Measurements from ENCODE around the gene BRSK1.
A peak's percentile ranks its signal among the peaks of the same experiment; 100 is the strongest.

The BRSK1 gene

DNA sequence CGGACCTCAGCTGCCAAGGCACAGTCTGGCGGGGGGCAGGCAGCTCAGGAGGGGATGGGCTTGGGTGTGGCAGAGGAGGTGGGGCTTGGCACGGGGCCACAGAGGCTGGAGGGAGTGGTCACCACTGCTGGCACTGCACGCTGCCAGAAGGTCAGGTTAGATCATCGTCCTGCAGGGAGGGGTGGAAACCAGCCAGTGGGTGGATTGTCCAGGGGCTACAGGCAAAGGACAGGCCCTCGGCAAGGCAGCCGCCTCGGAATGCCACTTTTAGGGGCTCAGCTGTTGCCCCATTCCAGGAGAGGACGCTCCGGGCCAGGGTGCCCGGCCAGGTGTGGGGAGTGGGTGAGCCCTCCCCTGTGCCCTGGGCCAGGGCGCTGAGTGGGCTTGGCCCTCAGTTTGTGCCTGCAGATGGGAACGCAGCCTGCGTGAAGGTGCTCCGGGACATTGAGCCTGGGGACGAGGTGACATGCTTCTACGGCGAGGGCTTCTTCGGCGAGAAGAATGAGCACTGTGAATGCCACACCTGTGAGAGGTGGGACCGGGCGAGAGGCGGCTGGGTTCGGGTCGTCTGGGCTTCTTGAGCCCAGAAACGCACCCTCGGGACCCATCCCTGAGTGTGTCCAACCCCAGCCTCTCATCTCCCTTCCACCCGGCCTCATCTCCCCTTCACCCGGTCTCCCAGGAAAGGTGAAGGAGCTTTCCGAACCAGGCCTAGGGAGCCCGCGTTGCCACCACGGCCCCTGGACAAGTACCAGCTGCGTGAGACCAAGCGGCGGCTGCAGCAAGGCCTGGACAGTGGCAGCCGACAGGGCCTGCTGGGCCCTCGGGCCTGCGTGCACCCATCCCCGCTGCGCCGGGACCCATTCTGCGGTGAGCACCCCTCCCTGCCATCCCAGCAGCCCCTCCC lies 62.3 kb downstream of the BRSK1 start:
- H3K4me3 ChIP-seq (ENCODE audit: low read length) = no peak overlapping the region
- DNase-seq (ENCODE audit: low read depth, low spot score) = no peak

DNA sequence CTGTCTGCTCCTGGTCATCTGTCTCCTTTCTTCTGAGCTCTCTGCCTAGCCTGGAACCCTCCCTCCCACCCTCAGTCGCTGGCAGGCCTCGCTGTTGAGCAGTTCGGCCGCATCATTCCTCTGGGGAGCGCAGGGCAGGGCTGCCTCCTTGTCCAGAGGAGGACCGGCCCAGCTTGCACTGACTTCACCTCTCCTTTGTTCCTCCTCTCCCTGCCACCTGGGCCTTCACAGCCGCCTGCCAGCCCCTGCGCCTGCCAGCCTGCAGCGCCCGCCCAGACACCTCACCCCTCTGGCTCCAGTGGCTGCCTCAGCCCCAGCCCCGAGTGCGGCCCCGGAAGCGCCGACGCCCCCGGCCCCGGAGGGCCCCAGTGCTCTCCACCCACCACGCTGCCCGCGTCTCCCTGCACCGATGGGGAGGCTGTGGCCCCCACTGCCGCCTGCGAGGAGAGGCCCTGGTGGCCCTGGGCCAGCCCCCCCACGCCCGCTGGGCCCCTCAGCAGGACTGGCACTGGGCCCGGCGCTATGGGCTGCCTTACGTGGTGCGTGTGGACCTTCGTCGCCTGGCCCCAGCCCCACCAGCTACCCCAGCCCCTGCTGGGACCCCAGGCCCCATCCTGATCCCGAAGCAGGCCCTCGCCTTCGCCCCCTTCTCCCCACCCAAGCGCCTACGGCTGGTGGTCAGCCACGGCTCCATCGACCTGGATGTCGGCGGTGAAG lies 63.1 kb downstream of the BRSK1 start:
- no peak overlapping the region for H3K4me3 ChIP-seq (ENCODE audit: low read length)
- DNase-seq (ENCODE audit: low read depth, low spot score) = no peak

DNA sequence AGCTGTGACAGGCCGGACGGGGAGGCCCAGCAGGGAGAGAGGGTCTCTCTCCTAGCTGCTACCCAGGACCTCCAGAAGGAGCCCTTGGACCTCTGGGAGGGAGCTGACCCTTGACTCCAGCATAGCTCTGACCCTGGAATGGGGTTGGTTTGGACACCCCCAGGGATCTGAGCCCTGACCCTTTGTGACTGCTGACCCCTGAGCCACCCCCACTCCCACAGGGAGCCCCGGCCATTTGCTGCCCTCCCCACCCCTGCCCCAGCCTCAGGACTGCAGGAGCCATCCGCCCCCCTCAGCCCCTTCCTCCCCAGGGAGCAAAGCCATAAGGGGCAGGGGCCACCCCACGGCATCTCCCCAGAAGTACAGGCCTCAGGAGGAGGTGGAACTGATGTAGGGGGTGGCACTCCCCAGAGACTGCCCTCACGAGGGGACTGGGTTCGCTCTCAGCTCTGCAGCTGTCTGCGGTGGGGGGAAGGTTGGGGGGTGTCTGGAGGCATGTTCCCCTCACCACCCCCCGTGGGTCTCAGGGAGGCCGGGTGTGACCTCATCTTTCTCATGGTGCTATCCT lies 63.7 kb downstream of the BRSK1 start:
- no peak for DNase-seq (ENCODE audit: low read depth, low spot score)
- no peak overlapping the region for H3K4me3 ChIP-seq (ENCODE audit: low read length)

DNA sequence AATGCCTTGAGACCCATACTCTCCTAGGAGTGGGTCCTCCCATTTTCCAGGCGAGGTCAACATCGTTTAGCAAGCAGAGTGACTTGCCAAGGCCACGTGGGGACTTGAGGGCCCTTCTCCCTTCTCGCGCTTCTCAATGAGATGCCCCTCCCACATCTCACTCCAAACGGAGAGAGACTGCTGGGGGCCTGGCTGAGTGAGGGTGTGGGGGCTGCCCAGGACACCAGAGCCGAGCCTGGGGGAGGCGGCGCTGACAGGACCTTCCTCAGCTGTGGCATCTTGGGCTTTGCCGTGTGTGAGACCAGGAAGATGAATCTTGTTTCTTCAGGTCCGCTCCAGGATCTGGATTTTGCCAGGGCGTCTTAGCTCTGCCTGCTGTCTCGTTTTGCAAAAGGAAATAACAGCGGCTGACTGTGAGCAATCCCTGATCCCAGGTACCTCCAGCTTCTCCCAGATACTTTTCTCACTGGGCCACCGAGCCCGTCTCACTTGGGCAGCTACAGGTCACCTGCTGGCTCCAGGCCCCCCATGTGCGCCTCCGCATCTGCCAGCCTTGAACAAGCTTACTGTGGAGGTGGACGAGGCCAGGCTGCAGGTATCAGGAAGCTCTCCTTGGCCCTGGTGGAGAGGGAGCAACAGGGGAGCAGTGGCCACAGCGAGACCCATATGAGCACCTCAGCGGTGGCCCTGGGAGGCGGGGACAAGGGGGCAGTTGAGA lies 64.7 kb downstream of the BRSK1 start:
- no peak overlapping the region for H3K4me3 ChIP-seq (ENCODE audit: low read length)
- no peak for DNase-seq (ENCODE audit: low read depth, low spot score)

DNA sequence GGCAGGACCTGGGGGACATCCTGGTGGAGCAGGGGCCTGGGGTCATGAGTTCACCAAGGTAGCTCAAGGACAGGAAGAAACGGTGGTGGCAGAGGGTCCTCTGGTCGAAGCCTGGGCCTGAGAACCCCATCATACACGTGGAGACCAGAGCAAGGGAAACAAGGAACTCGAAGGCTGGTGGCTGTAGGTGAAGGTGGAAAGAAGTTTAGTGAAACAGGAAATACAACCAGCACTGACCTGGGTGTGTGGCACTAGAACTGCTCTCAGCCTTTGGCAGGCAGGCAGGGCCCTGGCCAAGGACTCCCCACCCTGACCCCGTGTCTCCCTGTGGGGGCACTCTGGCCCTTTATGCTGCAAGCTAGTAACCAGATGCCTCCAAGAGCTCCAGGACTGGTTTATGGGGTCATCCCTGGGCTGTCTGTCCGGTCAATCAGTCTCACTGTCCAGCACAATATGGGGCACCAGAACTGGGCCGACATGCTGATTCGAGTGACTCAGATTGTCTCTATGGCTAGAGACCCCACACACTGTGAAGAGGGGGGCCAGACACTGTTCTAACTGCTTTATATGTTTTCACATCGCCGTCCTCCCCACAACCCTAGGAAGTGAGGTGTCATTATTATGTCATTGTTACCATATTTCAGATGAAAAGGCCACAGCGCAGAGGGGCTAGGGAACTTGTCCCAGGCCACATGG lies 67.0 kb downstream of the BRSK1 start:
- no peak for DNase-seq (ENCODE audit: low read depth, low spot score)
- H3K4me3 ChIP-seq (ENCODE audit: low read length) = no peak overlapping the region

DNA sequence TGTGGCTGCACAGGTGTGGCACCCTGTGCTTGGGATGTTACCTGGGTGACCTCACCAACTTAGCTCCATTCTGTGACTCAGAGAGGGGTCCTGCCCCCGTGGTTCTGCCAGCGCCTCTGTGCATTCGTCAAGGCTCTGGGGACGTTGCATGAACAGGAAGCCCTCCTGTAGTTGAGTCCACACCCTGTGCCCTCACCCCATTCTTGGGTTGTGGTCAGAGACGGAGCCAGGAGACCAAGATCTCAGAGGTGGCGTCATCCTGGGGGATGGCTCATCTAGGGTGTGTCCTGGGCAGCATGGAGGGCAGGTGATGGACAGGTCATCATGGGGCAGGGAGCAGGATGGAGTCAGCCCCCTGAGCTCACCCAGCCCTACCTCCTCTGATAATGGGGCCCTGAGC lies 68.2 kb downstream of the BRSK1 start:
- no peak for DNase-seq (ENCODE audit: low read depth, low spot score)
- no peak overlapping the region for H3K4me3 ChIP-seq (ENCODE audit: low read length)

DNA sequence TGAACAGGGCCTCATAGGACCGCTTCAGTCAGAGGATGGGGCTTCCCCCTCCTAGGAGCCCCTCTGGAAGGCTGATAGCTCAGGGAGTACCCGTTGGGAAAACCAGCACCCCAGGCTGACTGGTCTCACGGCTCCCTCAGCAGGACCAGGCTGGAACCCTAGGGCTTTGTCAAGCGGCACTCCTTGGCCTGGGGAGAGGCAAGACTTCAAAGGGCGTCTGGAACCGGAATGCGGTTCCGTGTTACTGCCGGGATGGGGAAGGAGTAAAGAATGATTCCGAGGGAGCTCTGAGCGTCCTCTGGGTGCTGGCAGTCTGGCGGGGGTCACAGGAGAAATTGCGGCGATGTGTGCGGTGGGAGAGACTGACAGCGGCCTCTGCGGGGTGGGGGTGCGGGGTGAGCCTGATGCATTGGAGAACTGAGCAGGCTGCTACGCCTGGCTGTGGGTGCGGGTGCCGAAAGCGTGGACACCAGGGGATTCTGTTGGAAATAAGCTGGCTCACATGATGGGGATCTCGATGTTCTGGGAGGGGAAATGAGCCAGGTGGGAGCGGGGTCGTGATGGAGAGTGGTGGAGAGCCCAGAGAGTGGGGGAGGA lies 68.8 kb downstream of the BRSK1 start:
- DNase-seq (ENCODE audit: low read depth, low spot score) = no peak
- no peak overlapping the region for H3K4me3 ChIP-seq (ENCODE audit: low read length)

- no peak for DNase-seq (ENCODE audit: low read depth, low spot score)
- peak overlapping the region; percentile 34 for H3K4me3 ChIP-seq (ENCODE audit: low read length)
Observed at GRCh38 chr19:55353356-55353802, 69.6 kb downstream of the BRSK1 start.

DNA sequence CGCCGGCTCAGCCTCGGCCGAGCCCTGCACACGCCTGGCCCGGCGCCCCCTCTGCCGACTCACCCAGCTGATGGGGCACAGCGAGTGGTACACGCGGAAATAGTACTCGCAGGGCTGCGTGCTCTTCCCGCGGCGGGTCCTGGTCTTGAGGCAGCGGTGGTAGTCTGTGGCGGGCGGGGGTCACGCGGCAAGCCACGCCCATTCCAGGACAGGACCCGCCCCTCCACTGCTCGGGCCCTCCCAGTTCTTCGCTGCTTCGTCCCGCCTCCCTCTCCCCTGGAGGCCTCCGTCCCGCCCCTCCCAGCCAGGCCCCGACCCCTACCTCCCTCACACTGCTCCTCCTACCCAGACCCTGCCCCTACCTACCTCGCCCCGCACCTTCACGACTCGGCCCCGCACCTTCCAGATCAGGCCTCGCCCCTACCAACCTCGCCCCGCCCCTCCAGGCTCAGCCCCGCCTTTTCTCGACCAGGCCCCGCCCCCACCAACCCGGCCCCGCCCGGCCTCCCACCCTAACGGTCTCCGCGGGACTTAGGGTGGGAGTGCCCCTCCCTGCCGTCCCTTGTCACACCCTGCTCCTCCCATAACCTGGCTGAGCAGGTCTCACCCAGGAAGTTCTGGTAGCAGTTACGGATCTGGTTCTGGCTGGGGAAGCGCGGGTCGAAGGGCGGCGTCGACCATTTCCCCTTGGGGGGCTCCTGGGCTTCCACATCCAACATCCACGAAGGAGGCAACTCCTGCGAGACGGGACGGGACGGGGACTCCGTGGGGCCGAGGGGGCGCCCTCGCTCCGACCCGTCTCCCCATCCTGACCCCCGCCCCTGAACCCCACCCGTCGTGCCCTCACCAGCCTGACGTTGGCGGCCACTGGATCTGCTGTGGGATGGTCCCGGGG lies 70.3 kb downstream of the BRSK1 start:
- H3K4me3 ChIP-seq (ENCODE audit: low read length) = peak overlapping the region; percentile 34
- no peak for DNase-seq (ENCODE audit: low read depth, low spot score)

DNA sequence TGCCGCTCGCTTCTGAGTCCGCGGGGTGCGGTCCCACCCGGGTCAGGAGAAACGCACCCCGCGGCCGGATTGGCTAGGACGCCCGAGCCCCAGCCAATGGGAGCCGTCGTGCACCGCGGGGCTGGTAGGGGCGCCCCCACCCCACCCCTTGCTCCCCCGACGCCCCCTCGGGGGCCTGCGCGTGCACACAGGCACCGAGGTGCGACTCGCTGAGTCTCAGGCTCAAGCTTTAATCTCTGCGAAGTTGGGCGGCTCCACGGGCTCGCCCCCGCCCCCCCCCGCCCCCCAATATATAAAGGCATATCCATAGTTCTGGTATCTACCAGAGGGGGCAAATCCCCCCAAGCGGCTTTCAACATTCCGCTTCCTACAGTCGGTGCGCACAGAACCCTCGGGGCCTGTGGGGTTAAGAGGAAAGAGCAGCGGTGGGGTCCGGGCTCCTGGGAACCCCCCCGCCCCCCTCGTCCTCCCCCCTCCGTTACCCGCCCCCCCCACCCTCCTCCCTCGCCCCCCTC lies 71.0 kb downstream of the BRSK1 start, which contains the start of gene COX6B2:
TSS of gene COX6B2 (minus strand) at position 22 of the 515 bp plus-strand sequence. CDS start 198 bp downstream, outside the sequence.
- no peak for DNase-seq (ENCODE audit: low read depth, low spot score)
- H3K4me3 ChIP-seq (ENCODE audit: low read length) = peak within 1 kb of the TSS; percentile 34

DNA sequence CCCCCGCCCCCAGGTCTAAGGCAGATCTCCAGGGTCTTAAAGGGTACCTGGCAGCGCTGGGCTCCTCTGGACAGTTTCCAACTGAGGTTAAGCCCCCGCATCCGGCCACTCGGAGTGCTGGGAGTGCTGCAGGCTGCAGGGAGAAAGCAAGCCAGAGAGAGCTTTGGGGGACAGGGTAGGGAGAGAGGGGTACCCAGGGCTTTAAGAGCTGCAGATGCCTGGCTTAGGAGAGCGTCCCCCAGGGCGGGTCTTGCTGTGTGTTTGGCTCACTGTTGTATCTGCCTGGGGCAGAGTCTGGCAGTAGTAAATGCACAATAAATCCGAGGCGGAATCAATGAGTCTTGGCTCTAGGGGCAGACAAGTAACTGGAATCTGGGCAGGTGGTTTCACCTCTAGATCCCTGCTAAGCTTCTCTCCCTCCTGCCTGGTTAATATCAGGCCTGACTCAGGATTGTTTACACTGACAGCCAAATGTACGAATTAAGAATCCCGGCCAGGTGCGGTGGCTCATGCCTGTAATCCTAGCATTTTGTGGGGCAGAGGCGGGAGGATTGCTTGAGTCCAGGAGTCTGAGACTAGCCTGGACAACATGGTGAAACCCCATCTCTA lies 71.5 kb downstream of the BRSK1 start:
- DNase-seq (ENCODE audit: low read depth, low spot score) = no peak
- H3K4me3 ChIP-seq (ENCODE audit: low read length) = no peak overlapping the region

DNA sequence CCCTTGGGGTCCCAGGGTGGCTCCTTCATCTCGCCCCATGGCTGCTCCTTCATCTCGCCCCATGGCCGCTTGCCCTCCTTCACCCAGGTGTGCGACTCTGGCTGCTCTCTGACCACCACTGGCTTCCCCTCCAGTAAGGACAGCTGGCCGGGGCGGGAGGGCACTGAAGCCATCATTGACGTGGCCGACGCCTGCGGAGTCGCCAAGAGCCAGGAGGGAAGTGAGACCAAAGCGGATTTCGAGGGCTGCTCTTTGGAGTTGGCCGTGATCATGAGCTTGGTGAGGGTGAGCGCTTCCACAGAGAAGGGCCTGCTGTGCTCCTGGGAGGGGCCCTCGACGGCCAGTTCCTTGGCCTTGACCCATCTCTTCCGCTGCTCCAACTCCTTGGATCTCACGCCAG lies 74.7 kb downstream of the BRSK1 start:
- no peak for DNase-seq (ENCODE audit: low read depth, low spot score)
- no peak overlapping the region for H3K4me3 ChIP-seq (ENCODE audit: low read length)

DNA sequence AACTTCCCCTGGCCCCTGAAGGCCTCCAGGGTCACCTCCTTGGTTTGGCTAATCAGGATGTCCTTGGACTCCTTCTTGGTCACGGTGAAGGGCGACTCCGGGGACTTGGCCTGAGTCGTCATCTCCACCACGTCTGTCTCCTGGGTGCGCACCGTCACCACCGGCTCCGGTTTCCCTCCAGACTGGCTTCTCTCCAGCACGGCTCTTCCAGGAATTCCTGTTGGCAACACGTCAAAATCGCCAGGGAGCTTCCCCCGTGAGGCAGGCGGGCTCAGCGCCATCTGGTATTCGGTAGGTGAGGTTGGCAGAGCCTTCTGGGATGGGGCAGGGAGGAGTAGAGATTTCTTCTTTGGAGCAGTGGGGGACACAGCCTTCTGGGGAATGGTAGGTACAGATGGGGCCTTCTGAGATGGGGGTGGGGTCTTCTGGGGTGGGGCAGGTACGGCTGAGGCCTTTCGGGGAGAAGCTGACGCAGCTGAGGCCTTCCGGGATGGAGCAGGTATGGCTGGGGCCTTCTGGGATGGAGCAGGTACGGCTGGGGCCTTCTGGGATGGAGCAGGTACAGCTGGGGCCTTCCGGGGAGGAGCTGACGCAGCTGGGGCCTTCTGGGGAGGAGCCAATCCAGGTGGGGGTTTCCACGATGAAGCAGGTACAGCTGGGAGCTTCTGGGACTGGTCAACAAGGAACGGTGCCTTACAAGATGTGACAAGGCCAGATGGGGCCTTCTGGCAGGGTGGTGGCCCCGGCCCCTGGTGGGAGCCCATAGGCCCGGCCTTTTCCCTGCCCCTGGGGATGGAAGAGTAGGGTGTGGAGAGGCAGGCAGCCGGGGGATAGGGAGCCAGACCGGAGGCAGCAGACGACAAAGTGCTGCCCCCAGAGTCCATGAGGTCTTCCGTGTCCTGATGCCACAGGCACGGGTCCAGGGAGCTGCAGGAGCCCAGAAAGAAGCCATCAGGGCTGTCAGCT lies 75.4 kb downstream of the BRSK1 start:
- DNase-seq (ENCODE audit: low read depth, low spot score) = no peak

GRCh38 chr19:55360902-55361301 lies 77.1 kb downstream of the BRSK1 start:
- no peak overlapping the region for H3K4me3 ChIP-seq (ENCODE audit: low read length)

More for the DNA sequence above, 75.4 kb downstream of the BRSK1 start:
- H3K4me3 ChIP-seq (ENCODE audit: low read length) = no peak overlapping the region

More at GRCh38 chr19:55360902-55361301, 77.1 kb downstream of the BRSK1 start:
- DNase-seq (ENCODE audit: low read depth, low spot score) = no peak
